Karpas-422 (cell line): ENCODE data around the gene BICC1. TPM values are rescaled to one million over a fixed set of nuclear protein-coding genes. Genes with fewer than 3 reads are reported as not detected.

Source experiments
- DNase-seq: peaks from one replicate; pipeline ENCODE4 v3.0.0-alpha.2; 2015
- H2AFZ ChIP-seq: fragments of 200-600 bp; sonication (generic); 2 replicates; pipeline ENCODE4 v1.6.1; 2014; ENCODE audit warnings: antibody characterized with exemption, low read length, mixed read lengths
- H3K27ac ChIP-seq: fragments of 200-600 bp; sonication (generic); 2 replicates; pipeline ENCODE4 v1.5.1; 2014; ENCODE audit warnings: mild to moderate bottlenecking, low read length, moderate library complexity
- H3K27me3 ChIP-seq: fragments of 200-600 bp; sonication (generic); 2 replicates; pipeline ENCODE4 v1.6.1; 2014; ENCODE audit warnings: low read length, mixed read lengths
- H3K36me3 ChIP-seq: fragments of 200-600 bp; sonication (generic); 2 replicates; pipeline ENCODE4 v1.6.1; 2014; ENCODE audit warnings: low read length, mixed read lengths; ENCODE audit not compliant: insufficient read depth
- H3K4me1 ChIP-seq: fragments of 200-600 bp; sonication (generic); 2 replicates; pipeline ENCODE4 v1.6.1; 2014; ENCODE audit warnings: mild to moderate bottlenecking, low read length, mixed read lengths
- H3K4me2 ChIP-seq: fragments of 200-600 bp; sonication (generic); 2 replicates; pipeline ENCODE4 v1.6.1; 2014; ENCODE audit warnings: low read length, low read depth, mild to moderate bottlenecking; ENCODE audit not compliant: poor library complexity, severe bottlenecking
- H3K4me3 ChIP-seq: fragments of 200-600 bp; sonication (generic); 2 replicates; pipeline ENCODE4 v1.5.1; 2014; ENCODE audit warnings: mild to moderate bottlenecking, antibody characterized with exemption, low read length, mixed read lengths
- H3K79me2 ChIP-seq: fragments of 200-600 bp; sonication (generic); 2 replicates; pipeline ENCODE4 v1.6.1; 2014; ENCODE audit warnings: mild to moderate bottlenecking, low read length, mixed read lengths
- H3K9ac ChIP-seq: fragments of 200-600 bp; sonication (generic); 2 replicates; pipeline ENCODE4 v1.6.0; 2014; ENCODE audit warnings: low read length
- H3K9me2 ChIP-seq: fragments of 200-600 bp; sonication (generic), shearing (Covaris generic); replicated peaks from 2 replicates; pipeline ENCODE4 v1.6.0; 2014; ENCODE audit warnings: mild to moderate bottlenecking, low read length, moderate library complexity; ENCODE audit not compliant: insufficient read depth
- H3K9me3 ChIP-seq: fragments of 300-700, 200-600 bp; sonication (generic); 2 replicates; pipeline ENCODE4 v1.6.1; 2014; ENCODE audit warnings: low read length, mixed read lengths
- H4K20me1 ChIP-seq: fragments of 200-600 bp; sonication (generic); 2 replicates; pipeline ENCODE4 v1.6.1; 2014; ENCODE audit warnings: mild to moderate bottlenecking, antibody characterized with exemption, low read length, low read depth; ENCODE audit not compliant: insufficient read depth
- total RNA-seq: library from RNA; depleted of rRNA; stranded (reverse); fragments of >200 nt; shearing (Covaris generic); gene quantifications from 2 replicates; pipeline ENCODE4 v1.2.3, GENCODE V29; 2014; ENCODE audit warnings: low replicate concordance

BICC1 gene
- total RNA-seq, 1 experiment from 2014 or later: not detected

GRCh38 chr10:58721601-58722281 lies 209.1 kb downstream of the BICC1 start:
- H3K36me3 ChIP-seq: no peaks in the 10 kb centered on the region
- H4K20me1 ChIP-seq: no peaks in the 10 kb centered on the region
- H3K79me2 ChIP-seq: no peaks in the 10 kb centered on the region
- H3K4me2 ChIP-seq: no peak overlapping the region
- H3K4me3 ChIP-seq: no peak overlapping the region
- DNase-seq: no peak
- H2AFZ ChIP-seq: no peak overlapping the region
- H3K9ac ChIP-seq: no peak overlapping the region
- no peak overlapping the region for H3K27ac ChIP-seq
- H3K9me3 ChIP-seq: no peaks in the 10 kb centered on the region
- no peaks in the 10 kb centered on the region for H3K9me2 ChIP-seq
- H3K27me3 ChIP-seq: no peaks in the 10 kb centered on the region
- H3K4me1 ChIP-seq: no peaks in the 10 kb centered on the region

DNA sequence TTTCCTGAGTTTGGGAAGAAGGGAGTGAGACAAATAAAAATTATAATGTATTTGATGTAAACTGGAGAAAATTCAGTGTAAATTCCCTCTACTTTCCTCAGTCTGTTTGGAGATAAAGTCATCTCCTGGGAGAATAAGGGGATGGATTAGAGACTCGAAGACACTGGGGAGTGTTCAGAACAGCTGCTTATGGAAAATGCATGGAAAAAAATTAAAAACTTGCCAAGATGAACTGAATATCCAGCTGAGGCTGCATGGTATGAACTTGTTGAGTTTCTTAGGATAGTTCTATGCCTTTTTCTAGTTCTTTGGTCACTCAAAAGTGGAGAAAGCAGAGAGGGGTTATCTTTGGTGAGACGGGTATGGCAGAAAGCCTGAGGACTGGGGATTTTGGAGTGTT lies 210.5 kb downstream of the BICC1 start:
- DNase-seq: no peak
- Histone ChIP-seq H3K9ac (no peak overlapping the region), H3K9me2 (no peaks in the 10 kb centered on the region), H2AFZ (no peak overlapping the region), H3K4me3 (no peak overlapping the region), H3K36me3 (no peaks in the 10 kb centered on the region), H3K27me3 (no peaks in the 10 kb centered on the region), H3K27ac (no peak overlapping the region), H3K9me3 (no peaks in the 10 kb centered on the region), H3K4me2 (no peak overlapping the region), H3K79me2 (no peaks in the 10 kb centered on the region), H4K20me1 (no peaks in the 10 kb centered on the region), H3K4me1 (no peaks in the 10 kb centered on the region)

- no peak overlapping the region for H3K4me2 ChIP-seq
- H3K27me3 ChIP-seq: no peaks in the 10 kb centered on the region
- no peak overlapping the region for H3K27ac ChIP-seq
- H3K4me1 ChIP-seq: no peaks in the 10 kb centered on the region
- no peak overlapping the region for H2AFZ ChIP-seq
- no peak overlapping the region for H3K4me3 ChIP-seq
- H4K20me1 ChIP-seq: no peaks in the 10 kb centered on the region
- DNase-seq: no peak
- no peaks in the 10 kb centered on the region for H3K9me2 ChIP-seq
- H3K36me3 ChIP-seq: no peaks in the 10 kb centered on the region
- no peak overlapping the region for H3K9ac ChIP-seq
- no peaks in the 10 kb centered on the region for H3K9me3 ChIP-seq
- H3K79me2 ChIP-seq: no peaks in the 10 kb centered on the region
These were observed 211.3 kb downstream of the BICC1 start for GRCh38 chr10:58723966-58724365.

- no peaks in the 10 kb centered on the region for H4K20me1 ChIP-seq
- no peaks in the 10 kb centered on the region for H3K4me1 ChIP-seq
- H3K9me3 ChIP-seq: no peaks in the 10 kb centered on the region
- no peaks in the 10 kb centered on the region for H3K79me2 ChIP-seq
- no peaks in the 10 kb centered on the region for H3K9me2 ChIP-seq
- no peak for DNase-seq
- no peak overlapping the region for H3K4me3 ChIP-seq
- no peak overlapping the region for H3K4me2 ChIP-seq
- H3K27me3 ChIP-seq: no peaks in the 10 kb centered on the region
- H2AFZ ChIP-seq: no peak overlapping the region
- H3K27ac ChIP-seq: no peak overlapping the region
- no peaks in the 10 kb centered on the region for H3K36me3 ChIP-seq
- no peak overlapping the region for H3K9ac ChIP-seq
These were observed 212.1 kb downstream of the BICC1 start for GRCh38 chr10:58724781-58725180.

- Histone ChIP-seq H3K9ac (no peak overlapping the region), H3K4me3 (no peak overlapping the region), H3K27me3 (no peaks in the 10 kb centered on the region), H3K9me2 (no peaks in the 10 kb centered on the region), H4K20me1 (no peaks in the 10 kb centered on the region), H3K79me2 (no peaks in the 10 kb centered on the region), H3K36me3 (no peaks in the 10 kb centered on the region), H3K4me1 (no peaks in the 10 kb centered on the region), H2AFZ (no peak overlapping the region), H3K9me3 (no peaks in the 10 kb centered on the region), H3K4me2 (no peak overlapping the region), H3K27ac (no peak overlapping the region)
- DNase-seq: no peak
These were observed 213.2 kb downstream of the BICC1 start for GRCh38 chr10:58725901-58726300.

DNA sequence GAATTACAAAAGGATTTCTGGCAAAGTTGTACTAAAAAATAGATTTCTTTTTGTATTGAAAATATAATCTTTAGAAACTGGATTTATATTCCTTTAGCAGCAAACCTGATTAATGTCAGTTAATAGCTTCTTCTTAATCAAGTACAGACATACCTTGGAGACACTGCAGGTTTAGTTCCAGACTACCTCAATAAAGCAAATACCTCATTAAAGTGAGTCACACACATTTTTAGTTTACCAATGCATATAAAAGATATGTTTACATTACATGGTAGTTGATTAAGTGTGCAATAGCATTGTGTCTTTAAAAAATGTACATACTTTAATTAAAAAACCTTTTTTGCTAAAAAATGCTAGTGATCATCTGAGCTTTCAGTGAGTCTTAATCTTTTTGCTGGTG lies 215.0 kb downstream of the BICC1 start:
- Histone ChIP-seq H3K4me1 (no peaks in the 10 kb centered on the region), H3K9me3 (no peaks in the 10 kb centered on the region), H4K20me1 (no peaks in the 10 kb centered on the region), H3K27me3 (no peaks in the 10 kb centered on the region), H3K36me3 (no peaks in the 10 kb centered on the region), H3K27ac (no peak overlapping the region), H3K79me2 (no peaks in the 10 kb centered on the region), H2AFZ (no peak overlapping the region), H3K9ac (no peak overlapping the region), H3K4me2 (no peak overlapping the region), H3K9me2 (no peaks in the 10 kb centered on the region), H3K4me3 (no peak overlapping the region)
- DNase-seq: no peak

GRCh38 chr10:58731276-58731675 lies 218.6 kb downstream of the BICC1 start:
- Histone ChIP-seq H3K4me1 (no peaks in the 10 kb centered on the region), H3K79me2 (no peaks in the 10 kb centered on the region), H3K36me3 (no peaks in the 10 kb centered on the region), H4K20me1 (no peaks in the 10 kb centered on the region), H3K9me3 (no peaks in the 10 kb centered on the region), H3K9ac (no peak overlapping the region), H3K27me3 (no peaks in the 10 kb centered on the region), H3K27ac (no peak overlapping the region), H3K4me3 (no peak overlapping the region), H2AFZ (no peak overlapping the region), H3K4me2 (no peak overlapping the region), H3K9me2 (no peaks in the 10 kb centered on the region)
- DNase-seq: no peak

- H3K27ac ChIP-seq: no peak overlapping the region
- no peaks in the 10 kb centered on the region for H3K9me2 ChIP-seq
- H3K27me3 ChIP-seq: no peaks in the 10 kb centered on the region
- no peaks in the 10 kb centered on the region for H3K36me3 ChIP-seq
- no peaks in the 10 kb centered on the region for H3K79me2 ChIP-seq
- H2AFZ ChIP-seq: no peak overlapping the region
- no peak for DNase-seq
- no peaks in the 10 kb centered on the region for H4K20me1 ChIP-seq
- no peak overlapping the region for H3K9ac ChIP-seq
- no peak overlapping the region for H3K4me2 ChIP-seq
- no peaks in the 10 kb centered on the region for H3K4me1 ChIP-seq
- no peak overlapping the region for H3K4me3 ChIP-seq
- no peaks in the 10 kb centered on the region for H3K9me3 ChIP-seq
These were observed 220.8 kb downstream of the BICC1 start for GRCh38 chr10:58733436-58733835.
